Measurements from ENCODE around the gene SRSF11. TPM values are rescaled to one million over a fixed set of nuclear protein-coding genes. Genes with fewer than 3 reads are reported as not detected.

Gene SRSF11
- total and polyA plus RNA-seq, 7 donors, result 47.0 to 74.8 (median 55.1) TPM

- peaks cover 51% of the 10 kb centered on the region for H3K4me1 ChIP-seq
- peak overlapping the region; percentile 97 for H3K4me3 ChIP-seq
- peak overlapping the region; percentile 88 for H3K27ac ChIP-seq
- WGBS, 3 donors, result 74 to 85% (median 85%) methylated on average over 4 of the region's 4 CpGs
- no peak for ATAC-seq
- H3K36me3 ChIP-seq (ENCODE audit: insufficient read depth in 1 of 2, low read depth in 1 of 2), result peaks cover 0 to 21% of the 10 kb centered on the region in 2 donors
- H3K9me3 ChIP-seq, result no peaks in the 10 kb centered on the region
- intact Hi-C loops (cut with DNase I), result loop anchor here in 1 of 2 donors (2.0 kb wide), 1 partner anchor 13 kb away; the partner anchor contains the start of gene SRSF11
- DNase-seq, result no peak
- no peaks in the 10 kb centered on the region for H3K27me3 ChIP-seq (ENCODE audit: insufficient read depth in 3 of 3, low read length in 2 of 3)
- TF ChIP-seq, protein P1, sequence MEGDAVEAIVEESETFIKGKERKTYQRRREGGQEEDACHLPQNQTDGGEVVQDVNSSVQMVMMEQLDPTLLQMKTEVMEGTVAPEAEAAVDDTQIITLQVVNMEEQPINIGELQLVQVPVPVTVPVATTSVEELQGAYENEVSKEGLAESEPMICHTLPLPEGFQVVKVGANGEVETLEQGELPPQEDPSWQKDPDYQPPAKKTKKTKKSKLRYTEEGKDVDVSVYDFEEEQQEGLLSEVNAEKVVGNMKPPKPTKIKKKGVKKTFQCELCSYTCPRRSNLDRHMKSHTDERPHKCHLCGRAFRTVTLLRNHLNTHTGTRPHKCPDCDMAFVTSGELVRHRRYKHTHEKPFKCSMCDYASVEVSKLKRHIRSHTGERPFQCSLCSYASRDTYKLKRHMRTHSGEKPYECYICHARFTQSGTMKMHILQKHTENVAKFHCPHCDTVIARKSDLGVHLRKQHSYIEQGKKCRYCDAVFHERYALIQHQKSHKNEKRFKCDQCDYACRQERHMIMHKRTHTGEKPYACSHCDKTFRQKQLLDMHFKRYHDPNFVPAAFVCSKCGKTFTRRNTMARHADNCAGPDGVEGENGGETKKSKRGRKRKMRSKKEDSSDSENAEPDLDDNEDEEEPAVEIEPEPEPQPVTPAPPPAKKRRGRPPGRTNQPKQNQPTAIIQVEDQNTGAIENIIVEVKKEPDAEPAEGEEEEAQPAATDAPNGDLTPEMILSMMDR (IDR thresholded peaks at IDR 0.05), result no peak
Measured at GRCh38 chr1:70207492-70207891, 13.7 kb upstream of the SRSF11 start.

- intact Hi-C loops (cut with DNase I), result no loop called here
Measured at GRCh38 chr1:70208292-70208691, 12.9 kb upstream of the SRSF11 start.

DNA sequence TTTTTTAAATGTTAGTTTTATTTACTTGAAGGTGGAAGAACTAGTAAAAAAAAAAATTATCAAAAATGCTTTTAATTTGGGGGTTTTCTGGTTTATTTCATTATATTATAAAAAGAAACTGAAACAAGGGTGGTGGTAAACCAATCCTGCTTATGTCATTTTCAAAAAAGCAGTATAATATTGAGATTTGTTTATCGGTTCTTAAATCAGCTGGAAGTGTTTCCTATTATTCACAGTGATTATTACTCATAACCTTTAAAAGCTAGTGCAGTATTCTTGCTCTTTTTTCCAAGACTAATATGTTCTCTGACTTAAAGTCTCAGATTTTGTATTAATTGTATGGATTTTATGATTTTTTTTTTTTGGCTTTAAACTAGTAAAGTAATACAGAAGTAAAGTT is 10.4 kb upstream of the SRSF11 start:
- 58 to 70% (median 61%) methylated on average over 1 of the region's 1 CpG for WGBS, 3 donors
- intact Hi-C loops (cut with DNase I), result no loop called here
- no peak overlapping the region for H3K4me3 ChIP-seq
- ATAC-seq (no peak), DNase-seq (no peak)
- no peak overlapping the region for H3K27ac ChIP-seq
- H3K4me1 ChIP-seq, result peaks cover 34% of the 10 kb centered on the region
- no peaks in the 10 kb centered on the region for H3K27me3 ChIP-seq (ENCODE audit: insufficient read depth in 3 of 3, low read length in 2 of 3)
- H3K9me3 ChIP-seq, result no peaks in the 10 kb centered on the region
- TF ChIP-seq, protein P1 (IDR thresholded peaks at IDR 0.05), result no peak
- peaks cover 0 to 32% of the 10 kb centered on the region in 2 donors for H3K36me3 ChIP-seq (ENCODE audit: insufficient read depth in 1 of 2, low read depth in 1 of 2)

More at GRCh38 chr1:70208292-70208691, 12.9 kb upstream of the SRSF11 start:
- Histone ChIP-seq H3K4me1 (peaks cover 47% of the 10 kb centered on the region), H3K27ac (no peak overlapping the region), H3K36me3 (ENCODE audit: insufficient read depth in 1 of 2, low read depth in 1 of 2) (peaks cover 0 to 25% of the 10 kb centered on the region in 2 donors), H3K27me3 (ENCODE audit: insufficient read depth in 3 of 3, low read length in 2 of 3) (no peaks in the 10 kb centered on the region), H3K4me3 (no peak overlapping the region), H3K9me3 (no peaks in the 10 kb centered on the region)
- 96 to 100% (median 98%) methylated on average over 7 of the region's 7 CpGs for WGBS, 3 donors
- no peak for ATAC-seq
- no peak for DNase-seq
- TF ChIP-seq, protein P1 (IDR thresholded peaks at IDR 0.05), result no peak

DNA sequence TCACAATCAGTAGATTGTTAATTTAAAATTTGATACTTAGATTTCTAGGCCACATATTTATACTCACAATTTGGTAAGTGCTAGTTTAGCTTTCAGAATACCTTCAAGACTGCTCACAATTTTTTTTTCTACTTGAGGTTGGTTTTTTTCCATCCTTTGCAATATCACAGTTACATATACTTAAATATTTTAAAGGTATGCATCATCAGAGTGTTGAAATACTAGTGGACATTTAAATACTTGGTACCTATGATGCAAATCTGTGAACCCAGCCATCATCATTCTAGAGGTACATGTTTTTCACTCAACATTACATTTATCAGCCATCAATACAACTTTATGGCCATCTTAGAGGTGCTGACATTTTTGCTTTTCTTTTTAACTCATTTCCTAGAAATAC is 9.6 kb upstream of the SRSF11 start:
- no peak overlapping the region for H3K4me3 ChIP-seq
- DNase-seq (no peak), ATAC-seq (no peak)
- TF ChIP-seq, protein P1 (IDR thresholded peaks at IDR 0.05), result no peak
- no peaks in the 10 kb centered on the region for H3K9me3 ChIP-seq
- H3K27ac ChIP-seq, result no peak overlapping the region
- intact Hi-C loops (cut with DNase I), result no loop called here
- H3K27me3 ChIP-seq (ENCODE audit: insufficient read depth in 3 of 3, low read length in 2 of 3), result no peaks in the 10 kb centered on the region
- peaks cover 0 to 33% of the 10 kb centered on the region in 2 donors for H3K36me3 ChIP-seq (ENCODE audit: insufficient read depth in 1 of 2, low read depth in 1 of 2)
- peaks cover 33% of the 10 kb centered on the region for H3K4me1 ChIP-seq

- intact Hi-C loops (cut with DNase I), result loop anchor here in 1 of 2 donors (2.0 to 5.0 kb wide), 2 partner anchors 13 to 192 kb away; partner anchors contain the start of gene CTH
- Histone ChIP-seq H3K36me3 (ENCODE audit: insufficient read depth in 1 of 2, low read depth in 1 of 2) (peaks cover 0 to 35% of the 10 kb centered on the region in 2 donors), H3K9me3 (no peaks in the 10 kb centered on the region), H3K27ac (peak overlapping the region; percentile 95), H3K27me3 (ENCODE audit: insufficient read depth in 3 of 3, low read length in 2 of 3) (no peaks in the 10 kb centered on the region), H3K4me3 (no peak overlapping the region), H3K4me1 (peaks cover 36% of the 10 kb centered on the region)
- WGBS, 3 donors, result 72 to 91% (median 76%) methylated on average over 2 of the region's 2 CpGs
- ATAC-seq (no peak), DNase-seq (no peak)
- TF ChIP-seq, protein P1 (IDR thresholded peaks at IDR 0.05), result no peak
Measured at GRCh38 chr1:70220015-70220414, 1.2 kb upstream of the SRSF11 start.

Data from psoas muscle (tissue), 8 donors.